Left ventricle myocardium inferior (tissue), 1 donor: Measurements from ENCODE around the gene CTSV. TPM values are rescaled to one million over a fixed set of nuclear protein-coding genes. Genes with fewer than 3 reads are reported as not detected.
"Not testable (repeated sequence)": the region's sequence is repeated elsewhere in the genome, so short reads cannot be mapped to it uniquely, and the experiment has no call there.

Experiments
- DNase-seq: peaks from one replicate; pipeline ENCODE4 v3.0.0-alpha.2; 2020
- H3K27ac ChIP-seq: fragments of 200-600 bp; replicated peaks from 2 replicates; pipeline ENCODE4 v1.8.0; 2021
- H3K27me3 ChIP-seq: fragments of 200-600 bp; 2 replicates; pipeline ENCODE4 v1.8.0; 2021; ENCODE audit warnings: low read depth
- H3K36me3 ChIP-seq: fragments of 200-600 bp; 2 replicates; pipeline ENCODE4 v1.8.0; 2021
- H3K4me1 ChIP-seq: fragments of 200-600 bp; 2 replicates; pipeline ENCODE4 v1.8.0; 2021
- H3K4me3 ChIP-seq: fragments of 200-600 bp; 2 replicates; pipeline ENCODE4 v1.8.0; 2021; ENCODE audit warnings: mild to moderate bottlenecking, moderate library complexity
- H3K9me3 ChIP-seq: fragments of 200-600 bp; replicated peaks from 2 replicates; pipeline ENCODE4 v1.8.0; 2021
- intact Hi-C: fragments of 100-400 bp; cut with micrococcal nuclease; formaldehyde crosslinking; loops from one replicate; pipeline ENCODE4 v1.11.0; 2022
- total RNA-seq: library from RNA; stranded (reverse); fragmentation: NEBNext Ultra II Directional; extraction: Animal tissue kit (Norgen Biotek cat#: 25700); gene quantifications from one replicate; pipeline ENCODE4 v1.2.1, GENCODE V29; 2021
- donor health status: DM: no; HTN: yes; CAD: no; lungs with severe emphysema.

The CTSV gene
- total RNA-seq, 1 donor from 2014 or later, result 0.14 TPM

DNA sequence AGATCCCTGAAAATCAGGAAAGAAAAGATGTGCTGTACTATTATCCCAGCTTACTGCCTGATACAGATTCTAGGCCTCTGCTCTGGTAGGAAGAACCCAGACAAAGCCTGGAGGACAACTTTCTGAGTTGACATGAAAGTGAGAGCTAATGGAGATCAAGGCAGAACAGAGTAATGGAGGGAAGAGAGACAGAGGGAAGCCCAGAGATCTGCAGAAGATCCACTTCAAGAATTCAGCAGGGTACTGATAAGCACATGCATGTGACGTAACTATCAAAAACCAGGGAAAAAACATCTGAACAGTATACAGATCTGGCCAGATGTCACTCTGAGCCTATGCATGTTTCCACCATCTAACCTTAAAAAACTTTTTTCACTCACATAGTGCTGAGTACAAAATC, 37.6 kb downstream of the CTSV start:
- H3K36me3 ChIP-seq, intact Hi-C loops, H3K27ac ChIP-seq, H3K9me3 ChIP-seq, H3K4me3 ChIP-seq, DNase-seq, H3K27me3 ChIP-seq: not testable (repeated sequence)
- peaks cover 24% of the 10 kb centered on the region for H3K4me1 ChIP-seq

DNA sequence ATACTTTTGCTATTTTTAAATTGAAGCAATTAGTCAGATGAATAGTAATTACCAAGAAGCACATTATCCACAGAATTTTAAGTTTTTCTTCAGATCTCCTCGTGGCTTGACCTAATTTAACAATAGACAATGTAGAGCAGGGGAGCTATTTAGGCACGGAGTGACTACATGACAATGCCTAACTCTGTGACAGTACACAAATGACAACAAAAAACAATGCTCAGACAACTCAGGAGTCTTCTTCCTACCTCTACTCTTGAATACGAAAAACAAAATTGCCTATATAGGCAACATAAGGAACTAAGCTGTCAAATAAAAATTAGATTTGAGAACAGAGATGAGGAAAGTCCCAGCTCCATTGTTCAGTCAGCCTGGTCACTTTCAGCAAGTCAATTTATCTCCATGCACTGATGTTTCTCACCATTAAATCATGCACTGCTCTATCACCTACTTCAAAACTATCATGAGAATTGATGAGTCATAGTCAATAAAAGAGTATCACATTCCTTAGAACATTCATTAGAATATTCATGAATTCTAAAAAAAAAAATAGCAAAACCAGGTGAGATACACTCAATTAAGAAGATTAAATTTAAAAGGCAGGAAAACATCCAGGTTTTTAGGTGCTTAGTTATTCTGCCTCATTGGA, 38.7 kb downstream of the CTSV start:
- H3K27ac ChIP-seq, H3K9me3 ChIP-seq, H3K36me3 ChIP-seq, H3K4me3 ChIP-seq, intact Hi-C loops, DNase-seq, H3K27me3 ChIP-seq: not testable (repeated sequence)
- H3K4me1 ChIP-seq, result peaks cover 24% of the 10 kb centered on the region

DNA sequence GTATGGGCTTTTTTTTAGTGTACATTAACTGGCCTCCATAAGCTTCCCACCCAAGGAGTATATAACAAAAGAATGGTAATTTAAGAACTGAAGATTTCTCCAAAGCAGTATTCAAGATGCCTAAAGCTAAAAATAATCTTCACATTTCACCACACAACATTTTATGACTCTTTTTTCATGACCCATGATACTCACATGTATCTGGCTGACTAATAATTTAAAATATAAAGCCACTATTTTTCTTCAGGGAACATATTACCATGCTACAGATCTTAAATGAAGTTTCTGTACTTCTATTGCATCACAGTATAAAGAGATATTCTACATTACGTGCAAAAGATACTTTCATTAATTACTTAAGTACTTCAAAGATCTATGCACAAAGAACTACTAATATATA, 39.2 kb downstream of the CTSV start:
- H3K36me3 ChIP-seq, H3K9me3 ChIP-seq, H3K27me3 ChIP-seq, H3K4me3 ChIP-seq, H3K27ac ChIP-seq, intact Hi-C loops, DNase-seq: not testable (repeated sequence)
- H3K4me1 ChIP-seq, result peaks cover 24% of the 10 kb centered on the region

DNA sequence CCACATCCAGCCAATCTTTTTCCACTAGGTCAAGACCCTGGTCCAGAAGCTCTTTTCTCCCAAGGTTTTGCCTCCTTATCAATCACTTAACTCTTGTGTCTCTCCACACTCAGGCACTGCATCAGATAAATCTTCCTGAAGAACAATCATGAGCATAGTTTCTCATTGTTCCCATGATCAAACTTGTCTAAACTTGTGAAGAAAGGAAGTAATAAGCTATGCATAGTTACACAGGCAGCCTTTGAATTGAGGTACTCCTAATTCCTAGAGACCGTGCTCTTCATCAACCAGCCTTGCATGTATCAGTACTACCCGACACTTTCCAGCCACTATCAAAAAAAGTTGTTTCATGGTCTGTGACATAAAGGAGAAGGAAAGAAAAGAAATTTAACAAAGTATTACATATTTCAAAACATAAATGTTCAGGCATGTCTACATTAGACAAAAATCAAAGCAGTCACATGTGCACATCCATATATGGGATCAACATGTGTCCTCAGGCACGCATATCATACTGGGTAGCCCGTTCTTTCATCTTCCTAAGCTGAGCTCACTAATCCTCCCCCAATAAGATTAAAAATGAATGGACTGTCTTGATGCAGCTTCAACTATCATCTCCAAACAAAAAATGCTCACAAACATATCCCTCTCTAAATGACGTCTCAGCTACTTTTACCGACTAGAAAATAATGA, 41.8 kb downstream of the CTSV start:
- peaks cover 28% of the 10 kb centered on the region for H3K4me1 ChIP-seq
- H3K9me3 ChIP-seq, H3K27me3 ChIP-seq, H3K4me3 ChIP-seq, DNase-seq, H3K36me3 ChIP-seq, intact Hi-C loops, H3K27ac ChIP-seq: not testable (repeated sequence)

DNA sequence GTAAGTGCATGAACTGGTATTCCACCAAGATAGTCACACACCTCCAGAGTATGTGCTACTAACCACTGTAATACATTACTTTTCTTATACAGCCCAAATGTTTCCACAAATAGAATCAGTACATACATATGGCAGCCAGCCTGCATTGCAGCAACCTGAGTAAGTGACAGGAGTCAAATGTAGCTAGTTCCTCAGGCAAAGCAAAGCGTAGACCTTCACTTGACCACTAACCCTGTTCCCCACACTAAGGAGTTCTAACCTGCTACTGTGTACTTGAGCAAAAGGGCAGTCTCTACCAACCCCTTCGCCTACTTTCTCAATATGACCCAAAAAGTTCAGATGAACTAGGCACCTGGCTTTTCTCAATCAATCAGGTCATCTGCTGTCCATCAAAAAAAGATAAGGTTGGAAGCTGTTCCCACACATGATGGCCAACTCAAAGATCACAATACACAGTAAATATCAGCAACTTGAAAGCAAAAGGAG, 44.4 kb downstream of the CTSV start:
- intact Hi-C loops, H3K4me3 ChIP-seq, H3K9me3 ChIP-seq, H3K27ac ChIP-seq, H3K27me3 ChIP-seq, DNase-seq, H3K36me3 ChIP-seq: not testable (repeated sequence)
- H3K4me1 ChIP-seq, result peaks cover 11% of the 10 kb centered on the region

DNA sequence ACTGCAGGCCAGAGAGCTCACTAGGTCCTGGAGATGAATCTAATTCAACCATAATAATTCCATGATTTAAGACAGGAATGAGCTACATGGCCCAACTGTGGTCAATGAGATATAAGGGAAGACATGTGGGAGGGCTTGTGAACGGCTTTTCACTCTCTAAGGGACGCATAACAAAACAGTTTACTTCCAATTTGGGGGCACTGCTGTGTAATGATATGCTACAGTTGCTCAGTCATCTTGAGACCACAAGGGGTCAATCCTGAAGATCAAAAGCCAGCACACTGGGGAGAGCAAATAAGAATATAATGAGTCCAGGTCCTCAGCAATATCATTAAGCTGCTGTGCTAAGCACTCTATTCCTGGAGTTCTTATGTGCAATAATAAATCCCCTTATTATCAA, 46.6 kb downstream of the CTSV start:
- H3K9me3 ChIP-seq, DNase-seq, H3K36me3 ChIP-seq, H3K4me3 ChIP-seq, intact Hi-C loops, H3K27ac ChIP-seq, H3K27me3 ChIP-seq, H3K4me1 ChIP-seq: not testable (repeated sequence)

DNA sequence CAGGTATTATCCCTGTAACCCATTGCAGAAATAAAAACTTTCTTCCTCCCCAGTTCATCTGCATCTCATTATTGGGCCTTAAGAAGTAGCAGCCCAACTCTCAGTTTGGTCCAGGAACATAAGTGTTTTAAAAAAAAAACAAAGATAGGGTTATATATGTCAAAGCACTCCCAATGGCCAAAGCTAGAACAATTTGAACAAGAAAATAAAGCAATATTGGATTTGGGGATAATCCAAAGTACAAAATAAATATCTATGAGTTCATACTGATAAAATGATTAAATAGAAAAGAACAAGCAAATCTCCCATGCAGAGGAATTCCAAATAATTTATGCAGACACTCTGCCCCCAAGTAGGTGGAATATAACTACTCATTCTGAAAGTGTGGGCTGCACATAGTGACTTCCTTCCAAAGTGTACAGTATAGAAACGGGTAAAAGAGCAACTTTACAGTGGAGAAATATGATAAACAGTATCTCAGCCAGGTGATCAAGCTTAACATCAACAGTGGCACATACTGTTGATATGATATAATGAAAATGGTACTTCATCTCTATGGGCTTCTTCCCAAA, 49.1 kb downstream of the CTSV start:
- H3K27ac ChIP-seq, intact Hi-C loops, H3K27me3 ChIP-seq: not testable (repeated sequence)

DNA sequence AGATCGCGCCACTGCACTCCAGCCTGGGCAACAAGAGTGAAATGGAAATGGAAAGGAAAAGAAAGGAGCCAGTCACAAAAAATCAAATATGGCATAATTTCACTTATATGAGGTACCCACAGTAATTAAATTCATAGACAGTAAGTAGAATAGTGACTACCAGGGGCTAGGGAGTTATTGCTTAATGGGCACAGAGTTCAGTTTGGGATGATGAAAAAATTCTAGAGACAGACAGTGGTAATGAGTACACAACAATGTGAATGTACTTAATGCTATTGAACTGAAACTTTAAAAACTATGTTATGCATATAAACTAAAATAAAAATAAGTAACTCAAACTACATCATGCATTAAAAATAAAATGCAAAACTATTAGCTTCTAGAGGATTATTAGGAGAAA, 54.1 kb downstream of the CTSV start:
- H3K27me3 ChIP-seq, intact Hi-C loops, H3K4me3 ChIP-seq, H3K36me3 ChIP-seq, DNase-seq: not testable (repeated sequence)
- Histone ChIP-seq H3K4me1 (peaks cover 23% of the 10 kb centered on the region), H3K9me3 (peaks cover 10% of the 10 kb centered on the region), H3K27ac (peak overlapping the region; percentile 75)

More for the DNA sequence above, 49.1 kb downstream of the CTSV start:
- not testable (repeated sequence) for DNase-seq, H3K36me3 ChIP-seq, H3K4me3 ChIP-seq, H3K9me3 ChIP-seq
- peaks cover 14% of the 10 kb centered on the region for H3K4me1 ChIP-seq

DNA sequence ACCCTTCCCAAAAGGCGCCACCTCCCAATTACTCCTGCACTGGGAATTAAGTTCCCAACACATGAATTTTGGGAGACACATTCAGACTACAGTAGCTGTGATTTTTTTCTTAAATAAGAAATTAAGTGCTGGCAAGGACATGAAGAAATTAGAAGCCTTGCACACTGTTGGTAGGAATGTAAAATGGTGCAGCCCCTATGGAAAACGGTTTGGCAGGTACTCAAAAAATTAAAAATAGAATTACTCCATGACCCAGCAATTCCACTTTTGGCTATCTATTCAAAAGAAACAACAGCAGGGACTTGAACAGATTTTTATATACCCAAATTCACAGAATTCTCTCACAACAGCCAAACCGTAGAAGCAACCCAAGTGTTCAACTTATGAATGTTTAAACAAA, 54.8 kb downstream of the CTSV start:
- H3K4me3 ChIP-seq, intact Hi-C loops, DNase-seq, H3K36me3 ChIP-seq, H3K27me3 ChIP-seq: not testable (repeated sequence)
- Histone ChIP-seq H3K27ac (peak overlapping the region; percentile 75), H3K4me1 (peaks cover 23% of the 10 kb centered on the region), H3K9me3 (peaks cover 10% of the 10 kb centered on the region)

DNA sequence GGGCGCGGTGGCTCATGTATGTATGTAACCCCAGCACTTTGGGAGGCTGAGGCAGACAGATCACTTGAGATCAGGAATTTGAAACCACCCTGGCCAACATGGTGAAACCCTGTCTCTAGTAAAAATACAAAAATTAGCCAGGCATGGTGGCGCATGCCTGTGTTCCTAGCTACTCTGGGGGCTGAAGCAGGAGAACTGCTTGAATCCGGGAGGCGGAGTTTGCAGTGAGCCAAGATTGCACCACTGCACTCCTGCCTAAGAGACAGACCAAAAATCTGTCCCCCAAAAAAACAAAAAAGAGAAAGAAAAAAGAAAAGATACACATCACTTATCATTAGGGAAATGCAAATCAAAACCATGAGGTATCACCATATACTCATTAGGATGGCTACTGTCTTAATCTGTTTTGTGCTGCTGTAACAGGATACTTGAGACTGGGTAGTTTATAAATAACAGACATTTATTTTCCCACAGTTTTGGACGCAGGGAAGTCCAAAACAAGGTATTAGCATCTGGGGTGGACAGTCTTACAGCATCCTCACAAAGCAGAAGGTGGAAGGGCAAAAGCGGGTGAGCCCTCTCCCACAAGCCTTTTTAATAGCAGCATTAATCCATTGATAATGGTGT, 55.3 kb downstream of the CTSV start:
- intact Hi-C loops, H3K27me3 ChIP-seq, H3K4me3 ChIP-seq, H3K36me3 ChIP-seq, DNase-seq: not testable (repeated sequence)
- Histone ChIP-seq H3K27ac (peak overlapping the region; percentile 75), H3K9me3 (peaks cover 10% of the 10 kb centered on the region), H3K4me1 (peaks cover 23% of the 10 kb centered on the region)

Other genes with a start within 250 kb of the CTSV start
- gene ZNF782, start 184.6 kb downstream of the CTSV start, total RNA-seq, result 3.7 TPM
- not detected for gene NUTM2G, start 110.3 kb downstream of the CTSV start, total RNA-seq